ENCODE data around the gene TMOD2. TPM values are rescaled to one million over a fixed set of nuclear protein-coding genes. Genes with fewer than 3 reads are reported as not detected.

Gene TMOD2
- total and polyA plus RNA-seq, 2 donors from 2014 or later, result 2.5 to 9.3 TPM

GRCh38 chr15:51754267-51754666 lies 2.9 kb downstream of the TMOD2 start:
- intact Hi-C loops (cut with DNase I), result no loop called here
- no peaks in the 10 kb centered on the region for H3K36me3 ChIP-seq (ENCODE audit: control insufficient read depth in 2 of 3, insufficient read depth in 3 of 3, low read length in 3 of 3)
- TF ChIP-seq CTCF (IDR thresholded peaks at IDR 0.05; ENCODE audit: borderline replicate concordance, extremely low read depth, insufficient read depth), result no peak
- DNase-seq (no peak), FAIRE-seq (no peak)
- H3K27me3 ChIP-seq (ENCODE audit: control insufficient read depth, insufficient read depth, low read length), result peaks cover 16% of the 10 kb centered on the region
- no peaks in the 10 kb centered on the region for H3K9me3 ChIP-seq (ENCODE audit: control insufficient read depth in 2 of 3, insufficient read depth in 1 of 3, low read length in 3 of 3)
- H3K4me3 ChIP-seq (ENCODE audit: low read length in 3 of 3), result no peak overlapping the region
- H3K9ac ChIP-seq (ENCODE audit: low read length in 3 of 3), result no peak overlapping the region
- peaks cover 0 to 7% (median 0%) of the 10 kb centered on the region in 3 donors for H3K4me1 ChIP-seq (ENCODE audit: control insufficient read depth in 2 of 3, insufficient read depth in 2 of 3, low read depth in 1 of 3, low read length in 3 of 3)
- H3K27ac ChIP-seq (ENCODE audit: low read depth in 2 of 2, low read length in 2 of 2), result no peak overlapping the region

- no peak overlapping the region for H3K4me3 ChIP-seq (ENCODE audit: low read length in 3 of 3)
- H3K27ac ChIP-seq (ENCODE audit: low read depth in 2 of 2, low read length in 2 of 2), result no peak overlapping the region
- H3K9me3 ChIP-seq (ENCODE audit: control insufficient read depth in 2 of 3, insufficient read depth in 1 of 3, low read length in 3 of 3), result no peaks in the 10 kb centered on the region
- H3K27me3 ChIP-seq (ENCODE audit: control insufficient read depth, insufficient read depth, low read length), result peaks cover 2% of the 10 kb centered on the region
- no peak overlapping the region for H3K9ac ChIP-seq (ENCODE audit: low read length in 3 of 3)
- H3K4me1 ChIP-seq (ENCODE audit: control insufficient read depth in 2 of 3, insufficient read depth in 2 of 3, low read depth in 1 of 3, low read length in 3 of 3), result peaks cover 0 to 6% (median 0%) of the 10 kb centered on the region in 3 donors
- FAIRE-seq, result no peak
- H3K36me3 ChIP-seq (ENCODE audit: control insufficient read depth in 2 of 3, insufficient read depth in 3 of 3, low read length in 3 of 3), result no peaks in the 10 kb centered on the region
- intact Hi-C loops (cut with DNase I), result no loop called here
- no peak for TF ChIP-seq CTCF (IDR thresholded peaks at IDR 0.05; ENCODE audit: borderline replicate concordance, extremely low read depth, insufficient read depth)
- DNase-seq, result no peak
These were observed 4.4 kb downstream of the TMOD2 start for GRCh38 chr15:51755790-51756189.

GRCh38 chr15:51756482-51756881 lies 5.1 kb downstream of the TMOD2 start:
- intact Hi-C loops (cut with DNase I), result no loop called here
- H3K27ac ChIP-seq (ENCODE audit: low read depth in 2 of 2, low read length in 2 of 2), result no peak overlapping the region
- H3K9ac ChIP-seq (ENCODE audit: low read length in 3 of 3), result no peak overlapping the region
- DNase-seq (no peak), FAIRE-seq (no peak)
- no peaks in the 10 kb centered on the region for H3K9me3 ChIP-seq (ENCODE audit: control insufficient read depth in 2 of 3, insufficient read depth in 1 of 3, low read length in 3 of 3)
- TF ChIP-seq CTCF (IDR thresholded peaks at IDR 0.05; ENCODE audit: borderline replicate concordance, extremely low read depth, insufficient read depth), result no peak
- peaks cover 2% of the 10 kb centered on the region for H3K27me3 ChIP-seq (ENCODE audit: control insufficient read depth, insufficient read depth, low read length)
- no peaks in the 10 kb centered on the region for H3K36me3 ChIP-seq (ENCODE audit: control insufficient read depth in 2 of 3, insufficient read depth in 3 of 3, low read length in 3 of 3)
- H3K4me1 ChIP-seq (ENCODE audit: control insufficient read depth in 2 of 3, insufficient read depth in 2 of 3, low read depth in 1 of 3, low read length in 3 of 3), result peaks cover 0 to 3% (median 0%) of the 10 kb centered on the region in 3 donors
- no peak overlapping the region for H3K4me3 ChIP-seq (ENCODE audit: low read length in 3 of 3)

GRCh38 chr15:51757450-51757849 lies 6.1 kb downstream of the TMOD2 start:
- Histone ChIP-seq H3K27ac (ENCODE audit: low read depth in 2 of 2, low read length in 2 of 2) (no peak overlapping the region), H3K9ac (ENCODE audit: low read length in 3 of 3) (no peak overlapping the region), H3K4me1 (ENCODE audit: control insufficient read depth in 2 of 3, insufficient read depth in 2 of 3, low read depth in 1 of 3, low read length in 3 of 3) (peaks cover 0 to 3% (median 0%) of the 10 kb centered on the region in 3 donors), H3K9me3 (ENCODE audit: control insufficient read depth in 2 of 3, insufficient read depth in 1 of 3, low read length in 3 of 3) (no peaks in the 10 kb centered on the region), H3K36me3 (ENCODE audit: control insufficient read depth in 2 of 3, insufficient read depth in 3 of 3, low read length in 3 of 3) (no peaks in the 10 kb centered on the region), H3K4me3 (ENCODE audit: low read length in 3 of 3) (no peak overlapping the region), H3K27me3 (ENCODE audit: control insufficient read depth, insufficient read depth, low read length) (peaks cover 2% of the 10 kb centered on the region)
- FAIRE-seq (no peak), DNase-seq (no peak)
- intact Hi-C loops (cut with DNase I), result no loop called here
- TF ChIP-seq CTCF (IDR thresholded peaks at IDR 0.05; ENCODE audit: borderline replicate concordance, extremely low read depth, insufficient read depth), result no peak

Measured in kidney (tissue), 14 donors.